ENCODE results near the gene NME7.

Gene NME7

GRCh38 chr1:169105434-169106094 lies 262.0 kb downstream of the NME7 start:
- DNase-seq, result peak; percentile 66 to 81 (median 71)

DNA sequence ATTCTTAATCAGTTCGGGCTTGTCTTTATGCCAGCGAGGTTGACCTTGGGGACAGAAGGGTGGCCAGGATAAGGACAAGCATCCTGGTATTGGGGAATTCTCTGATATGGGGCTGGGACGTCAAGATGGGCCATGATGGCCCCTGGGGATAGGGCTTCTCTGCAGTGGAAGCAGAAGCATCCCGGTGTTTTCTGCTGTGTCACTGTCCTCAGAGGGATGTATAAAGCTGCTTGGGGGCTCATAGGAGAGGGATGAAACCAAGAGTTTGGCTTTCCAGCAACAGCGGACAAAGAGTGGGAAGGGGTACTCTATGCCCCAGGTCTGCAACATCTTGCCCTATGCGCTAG lies 262.5 kb downstream of the NME7 start:
- no peak for DNase-seq

- no peak for DNase-seq
These were observed 264.1 kb downstream of the NME7 start for GRCh38 chr1:169103480-169103893.

DNA sequence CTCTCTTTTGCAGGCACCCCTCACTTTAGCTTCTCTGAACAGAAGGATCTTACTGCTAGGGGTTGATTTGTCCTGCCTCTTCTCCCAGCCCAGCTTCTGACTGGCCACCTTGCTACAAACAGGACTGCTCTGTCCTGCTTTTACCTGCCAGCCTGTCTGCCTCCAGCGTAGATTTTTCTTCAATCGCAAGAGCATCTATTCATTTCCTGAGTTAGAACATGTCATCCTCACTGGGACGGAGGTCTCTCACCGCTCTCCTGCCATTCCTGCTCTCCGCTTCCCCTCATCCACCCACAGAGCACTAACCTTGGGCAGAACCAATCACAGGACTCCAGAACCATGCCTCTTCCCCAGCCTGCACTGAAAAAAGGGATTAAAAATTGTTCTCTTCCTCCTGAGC lies 264.6 kb downstream of the NME7 start:
- DNase-seq, result no peak

- no peak for DNase-seq
These were observed 265.0 kb downstream of the NME7 start for GRCh38 chr1:169102567-169102966.

DNA sequence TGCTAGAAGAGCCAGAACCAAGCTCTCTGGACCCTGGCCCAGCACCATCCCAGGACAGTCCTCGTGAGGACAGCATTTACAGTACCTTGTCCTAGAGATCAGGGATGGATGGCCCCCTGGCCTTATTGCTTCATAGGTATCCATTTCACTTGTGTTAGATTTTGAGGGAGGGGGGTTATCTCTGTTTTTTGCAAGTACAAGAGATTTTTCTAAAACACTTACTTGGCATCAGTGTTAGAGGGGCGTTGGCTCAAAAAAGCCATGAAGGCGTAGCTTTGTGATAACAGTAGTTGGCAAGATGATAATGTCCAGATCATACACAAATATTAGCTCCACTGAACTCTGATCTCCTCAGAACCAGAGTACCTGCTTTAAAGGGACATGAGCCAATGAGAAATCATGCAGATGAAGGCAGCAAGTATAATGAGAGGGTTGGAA lies 266.9 kb downstream of the NME7 start:
- no peak for DNase-seq

- DNase-seq, result no peak
These were observed 267.4 kb downstream of the NME7 start for GRCh38 chr1:169100208-169100607.

GRCh38 chr1:169099561-169099960 lies 268.0 kb downstream of the NME7 start:
- no peak for DNase-seq

- DNase-seq, result peak; percentile 81 to 83 (median 81)
These were observed 269.2 kb downstream of the NME7 start for GRCh38 chr1:169098380-169098779.

DNA sequence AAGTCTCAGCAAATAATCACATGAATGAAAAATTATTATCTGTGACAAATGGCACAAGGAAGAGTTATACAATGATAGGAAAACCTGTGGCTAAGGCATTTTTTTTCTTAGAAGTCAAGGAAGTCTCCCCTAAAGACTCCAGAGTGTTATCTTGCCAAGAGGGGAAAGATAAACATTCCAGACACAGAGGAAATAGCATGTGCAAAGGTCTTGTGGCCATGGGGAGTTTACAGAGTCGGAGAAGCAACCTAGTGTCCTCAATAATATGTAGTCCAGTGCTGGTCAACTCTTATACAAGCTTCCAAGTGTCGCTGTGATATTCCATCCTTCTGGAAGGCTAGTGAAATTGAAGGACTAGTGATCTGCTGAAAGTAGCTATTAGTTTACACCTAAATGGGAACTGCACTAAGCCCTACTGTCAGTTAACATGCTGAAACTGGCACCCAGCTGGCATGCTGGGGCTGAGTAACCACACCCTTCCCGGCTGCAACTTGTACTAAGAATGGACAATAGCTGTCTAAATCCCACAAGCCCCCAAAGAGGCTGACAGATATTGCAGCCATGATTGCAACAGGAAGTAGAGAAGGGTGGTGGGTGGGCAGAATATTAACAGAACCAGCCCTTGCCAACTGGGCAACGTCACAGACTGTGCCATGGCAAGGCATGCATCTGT lies 272.6 kb downstream of the NME7 start:
- DNase-seq, result no peak

GRCh38 chr1:169092399-169092798 lies 275.2 kb downstream of the NME7 start:
- DNase-seq, result no peak

- no peak for DNase-seq
These were observed 276.1 kb downstream of the NME7 start for GRCh38 chr1:169091480-169091941.

- DNase-seq, result no peak
These were observed 276.7 kb downstream of the NME7 start for GRCh38 chr1:169090900-169091311.

DNA sequence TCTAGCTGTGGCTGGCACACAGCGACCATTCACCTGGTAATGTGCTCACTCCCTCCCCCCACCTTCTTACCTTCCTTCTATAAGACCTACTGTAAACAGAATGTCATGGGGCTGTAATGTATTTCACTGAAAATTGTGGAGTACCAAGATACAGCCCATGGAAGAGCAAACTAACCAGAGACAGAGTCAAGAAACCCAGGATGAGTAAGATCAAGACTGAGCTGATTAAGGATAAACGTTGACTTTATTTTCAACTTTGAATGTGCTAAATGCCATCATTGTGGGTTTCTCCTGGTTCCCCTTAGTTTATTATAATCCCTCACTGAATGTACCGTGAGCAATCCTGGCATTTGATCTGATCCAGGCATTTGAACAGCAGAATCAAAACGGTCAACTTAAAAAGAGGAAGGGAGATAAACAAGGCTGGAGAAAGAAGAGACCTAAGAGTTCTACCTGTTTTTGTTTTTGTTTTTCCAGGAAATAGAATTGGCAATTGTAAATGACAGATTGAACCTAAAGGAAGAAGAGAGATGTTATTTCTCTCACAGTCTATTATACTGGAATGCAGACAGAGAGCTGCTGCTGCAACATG lies 277.2 kb downstream of the NME7 start:
- DNase-seq, result no peak

- DNase-seq, result no peak
These were observed 277.8 kb downstream of the NME7 start for GRCh38 chr1:169089776-169090175.

- no peak for DNase-seq
These were observed 279.7 kb downstream of the NME7 start for GRCh38 chr1:169087876-169088275.

GRCh38 chr1:169086603-169087455 lies 280.8 kb downstream of the NME7 start:
- DNase-seq, result no peak

DNA sequence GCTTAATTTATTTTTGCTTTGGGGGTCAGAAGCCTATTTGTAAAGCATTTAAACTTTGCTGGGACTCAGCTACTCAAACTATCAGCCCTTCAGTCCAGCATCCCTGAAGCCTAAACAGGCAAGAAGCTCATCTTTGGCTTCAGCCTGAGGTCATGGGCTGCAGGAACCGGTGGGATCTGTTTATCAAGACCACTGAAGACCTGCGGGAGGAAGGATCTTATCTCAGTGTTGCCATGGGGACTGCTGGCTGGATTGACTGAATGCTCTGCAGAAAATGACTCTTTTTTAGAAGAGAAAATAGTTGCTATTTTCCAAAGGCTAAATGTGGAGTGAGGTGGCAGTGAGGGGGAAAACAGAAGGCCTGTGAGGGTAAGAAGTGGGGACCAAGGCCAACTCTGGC lies 281.7 kb downstream of the NME7 start:
- no peak for DNase-seq

All from suppressor macrophage treated with lipopolysaccharide for 1 hour (primary cell).